Measurements from ENCODE around the gene IGFN1.

The IGFN1 gene

DNA sequence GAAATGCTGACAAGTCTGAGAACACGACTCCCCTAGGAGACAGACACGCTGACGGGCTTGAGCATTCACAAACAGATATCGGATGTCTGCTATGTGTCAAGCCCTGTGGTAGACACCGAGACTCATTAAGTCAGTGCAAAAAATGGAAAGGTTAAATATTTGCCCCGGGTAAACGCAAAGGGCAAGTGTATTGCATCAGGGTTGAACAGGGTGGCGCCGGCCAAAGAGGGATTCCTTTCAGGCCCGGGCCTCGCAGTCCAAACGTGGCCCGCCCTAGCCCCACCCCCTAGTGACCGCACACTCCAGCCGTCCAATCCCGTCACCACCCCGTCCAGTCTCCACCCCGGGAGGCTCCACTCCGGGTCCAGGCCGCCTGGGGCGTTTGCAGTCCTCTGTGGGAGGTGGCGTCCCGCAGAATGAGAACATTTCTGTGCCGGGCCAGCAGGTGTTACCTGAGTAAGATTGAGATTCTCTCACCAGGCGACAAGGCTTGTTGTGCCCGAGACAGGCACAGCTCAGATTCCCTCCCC is 20.0 kb upstream of the IGFN1 start:
- Mint-ChIP-seq H3K27ac (peak overlapping the region; percentile 84 to 93), H3K4me3 (peak overlapping the region; percentile 87 to 89), H3K27me3 (no peaks in the 10 kb centered on the region), H3K9me3 (no peaks in the 10 kb centered on the region), H3K4me1 (ENCODE audit: low read depth in 2 of 2) (peaks cover 10 to 12% of the 10 kb centered on the region in 2 donors), H3K36me3 (ENCODE audit: insufficient read depth) (peaks cover 5% of the 10 kb centered on the region)
- DNase-seq (peak; percentile 70 to 73 (median 71)), ATAC-seq (replicated peaks) (peak; percentile 86)

- peak overlapping the region; percentile 84 to 93 for H3K27ac Mint-ChIP-seq
These were observed 19.3 kb upstream of the IGFN1 start for GRCh38 chr1:201171063-201172036.

GRCh38 chr1:201172326-201172725 is 18.3 kb upstream of the IGFN1 start:
- H3K9me3 Mint-ChIP-seq: no peaks in the 10 kb centered on the region
- peak overlapping the region; percentile 84 to 93 for H3K27ac Mint-ChIP-seq
- peaks cover 5% of the 10 kb centered on the region for H3K36me3 Mint-ChIP-seq (ENCODE audit: insufficient read depth)
- peak overlapping the region; percentile 87 to 89 for H3K4me3 Mint-ChIP-seq
- ATAC-seq (replicated peaks) (no peak), DNase-seq (no peak)
- H3K27me3 Mint-ChIP-seq: peaks cover 2 to 7% of the 10 kb centered on the region in 2 donors
- H3K4me1 Mint-ChIP-seq (ENCODE audit: low read depth in 2 of 2): peaks cover 10 to 12% of the 10 kb centered on the region in 2 donors

More at GRCh38 chr1:201171063-201172036, 19.3 kb upstream of the IGFN1 start:
- Mint-ChIP-seq H3K36me3 (ENCODE audit: insufficient read depth) (peaks cover 5% of the 10 kb centered on the region), H3K4me1 (ENCODE audit: low read depth in 2 of 2) (peaks cover 10 to 12% of the 10 kb centered on the region in 2 donors), H3K27me3 (no peaks in the 10 kb centered on the region), H3K4me3 (peak overlapping the region; percentile 87 to 89), H3K9me3 (no peaks in the 10 kb centered on the region)
- peak; percentile 34 to 53 (median 34) for DNase-seq
- ATAC-seq (replicated peaks): peak; percentile 65

GRCh38 chr1:201172999-201173610 is 17.5 kb upstream of the IGFN1 start:
- Mint-ChIP-seq H3K36me3 (ENCODE audit: insufficient read depth) (peaks cover 5% of the 10 kb centered on the region), H3K4me1 (ENCODE audit: low read depth in 2 of 2) (peaks cover 10 to 12% of the 10 kb centered on the region in 2 donors), H3K9me3 (no peaks in the 10 kb centered on the region), H3K4me3 (no peak overlapping the region), H3K27me3 (peaks cover 9 to 15% of the 10 kb centered on the region in 2 donors), H3K27ac (no peak overlapping the region)
- ATAC-seq (replicated peaks) (no peak), DNase-seq (no peak)

GRCh38 chr1:201173736-201174135 is 16.9 kb upstream of the IGFN1 start:
- no peak overlapping the region for H3K4me3 Mint-ChIP-seq

DNA sequence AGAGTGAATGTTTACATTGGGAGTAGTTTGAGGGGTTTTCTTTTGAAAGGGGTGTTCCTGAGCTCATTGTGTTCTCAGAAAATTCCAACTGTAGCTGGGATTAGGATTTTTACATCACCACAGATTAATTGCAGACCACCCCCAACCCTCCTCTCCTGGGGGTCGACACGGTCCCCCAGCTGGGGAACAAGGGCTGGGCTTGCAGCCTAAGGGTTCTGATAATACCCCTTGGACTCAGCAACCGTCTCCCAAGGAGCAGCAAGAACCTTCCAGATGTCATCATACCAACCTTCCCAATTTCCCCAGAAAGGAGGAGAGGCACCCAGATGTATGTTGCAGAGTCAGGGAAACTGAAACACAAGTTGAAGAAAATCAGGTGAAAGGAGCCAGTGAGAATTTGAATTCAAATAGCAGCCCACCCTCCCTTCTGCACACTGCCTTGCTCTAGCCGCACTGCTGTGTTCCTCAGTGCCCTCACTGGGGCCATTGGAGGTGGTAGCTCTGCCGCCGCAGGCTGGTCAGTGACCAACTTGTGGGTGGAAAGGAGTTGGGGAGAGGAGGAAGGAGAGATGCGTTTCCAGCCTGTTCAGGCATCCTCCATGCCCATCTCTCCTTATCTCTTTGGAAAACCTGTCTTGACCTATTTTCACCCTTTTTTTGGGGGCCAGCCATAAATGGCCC is 14.7 kb upstream of the IGFN1 start:
- H3K4me1 Mint-ChIP-seq (ENCODE audit: low read depth in 2 of 2): peaks cover 6 to 8% of the 10 kb centered on the region in 2 donors
- H3K36me3 Mint-ChIP-seq (ENCODE audit: insufficient read depth): peaks cover 5% of the 10 kb centered on the region
- ATAC-seq (replicated peaks) (no peak), DNase-seq (no peak)
- peaks cover 0 to 7% of the 10 kb centered on the region in 2 donors for H3K9me3 Mint-ChIP-seq
- no peak overlapping the region for H3K4me3 Mint-ChIP-seq
- H3K27ac Mint-ChIP-seq: no peak overlapping the region
- H3K27me3 Mint-ChIP-seq: peaks cover 31 to 43% of the 10 kb centered on the region in 2 donors

More at GRCh38 chr1:201173736-201174135, 16.9 kb upstream of the IGFN1 start:
- Mint-ChIP-seq H3K4me1 (ENCODE audit: low read depth in 2 of 2) (peaks cover 10 to 12% of the 10 kb centered on the region in 2 donors), H3K27ac (no peak overlapping the region), H3K27me3 (peaks cover 14 to 21% of the 10 kb centered on the region in 2 donors), H3K9me3 (no peaks in the 10 kb centered on the region), H3K36me3 (ENCODE audit: insufficient read depth) (peaks cover 5% of the 10 kb centered on the region)
- no peak for ATAC-seq (replicated peaks)
- no peak for DNase-seq

- DNase-seq: no peak
- Mint-ChIP-seq H3K27me3 (peaks cover 38 to 53% of the 10 kb centered on the region in 2 donors), H3K4me3 (no peak overlapping the region), H3K9me3 (peaks cover 0 to 7% of the 10 kb centered on the region in 2 donors), H3K36me3 (ENCODE audit: insufficient read depth) (no peaks in the 10 kb centered on the region), H3K4me1 (ENCODE audit: low read depth in 2 of 2) (no peaks in the 10 kb centered on the region), H3K27ac (no peak overlapping the region)
- ATAC-seq (replicated peaks): no peak
These were observed 13.7 kb upstream of the IGFN1 start for GRCh38 chr1:201176940-201177339.

GRCh38 chr1:201178718-201179117 is 11.9 kb upstream of the IGFN1 start:
- H3K36me3 Mint-ChIP-seq (ENCODE audit: insufficient read depth): no peaks in the 10 kb centered on the region
- DNase-seq (no peak), ATAC-seq (replicated peaks) (no peak)
- H3K27me3 Mint-ChIP-seq: peaks cover 49 to 65% of the 10 kb centered on the region in 2 donors
- peaks cover 0 to 7% of the 10 kb centered on the region in 2 donors for H3K9me3 Mint-ChIP-seq
- no peaks in the 10 kb centered on the region for H3K4me1 Mint-ChIP-seq (ENCODE audit: low read depth in 2 of 2)
- H3K27ac Mint-ChIP-seq: no peak overlapping the region
- H3K4me3 Mint-ChIP-seq: no peak overlapping the region

DNA sequence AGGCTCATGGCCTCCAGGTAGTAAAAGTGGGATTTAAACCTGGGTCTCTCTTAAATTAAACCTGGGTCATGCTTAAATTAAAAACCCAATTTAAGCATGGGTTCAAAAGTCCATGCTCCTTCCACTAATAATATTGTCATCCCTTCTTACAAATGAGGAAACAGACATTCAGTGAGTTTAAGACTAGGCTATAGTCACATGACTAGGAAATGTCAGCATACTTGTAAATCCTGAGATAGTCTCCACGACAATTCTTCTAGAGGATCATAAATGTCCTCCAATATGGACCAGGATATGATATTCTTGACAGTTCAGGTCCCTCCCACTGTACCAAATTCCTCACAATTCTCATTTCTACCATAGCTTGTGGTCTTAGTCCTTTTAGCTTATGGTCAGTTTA is 10.5 kb upstream of the IGFN1 start:
- H3K27ac Mint-ChIP-seq: no peak overlapping the region
- H3K36me3 Mint-ChIP-seq (ENCODE audit: insufficient read depth): peaks cover 3% of the 10 kb centered on the region
- H3K27me3 Mint-ChIP-seq: peaks cover 61 to 79% of the 10 kb centered on the region in 2 donors
- H3K4me3 Mint-ChIP-seq: no peak overlapping the region
- no peaks in the 10 kb centered on the region for H3K4me1 Mint-ChIP-seq (ENCODE audit: low read depth in 2 of 2)
- peaks cover 0 to 7% of the 10 kb centered on the region in 2 donors for H3K9me3 Mint-ChIP-seq
- no peak for ATAC-seq (replicated peaks)
- DNase-seq: no peak

- Mint-ChIP-seq H3K36me3 (ENCODE audit: insufficient read depth) (peaks cover 3% of the 10 kb centered on the region), H3K27me3 (peaks cover 61 to 80% of the 10 kb centered on the region in 2 donors), H3K4me3 (no peak overlapping the region), H3K9me3 (peaks cover 0 to 7% of the 10 kb centered on the region in 2 donors), H3K4me1 (ENCODE audit: low read depth in 2 of 2) (no peaks in the 10 kb centered on the region), H3K27ac (no peak overlapping the region)
- DNase-seq (no peak), ATAC-seq (replicated peaks) (no peak)
These were observed 9.7 kb upstream of the IGFN1 start for GRCh38 chr1:201180901-201181300.

DNA sequence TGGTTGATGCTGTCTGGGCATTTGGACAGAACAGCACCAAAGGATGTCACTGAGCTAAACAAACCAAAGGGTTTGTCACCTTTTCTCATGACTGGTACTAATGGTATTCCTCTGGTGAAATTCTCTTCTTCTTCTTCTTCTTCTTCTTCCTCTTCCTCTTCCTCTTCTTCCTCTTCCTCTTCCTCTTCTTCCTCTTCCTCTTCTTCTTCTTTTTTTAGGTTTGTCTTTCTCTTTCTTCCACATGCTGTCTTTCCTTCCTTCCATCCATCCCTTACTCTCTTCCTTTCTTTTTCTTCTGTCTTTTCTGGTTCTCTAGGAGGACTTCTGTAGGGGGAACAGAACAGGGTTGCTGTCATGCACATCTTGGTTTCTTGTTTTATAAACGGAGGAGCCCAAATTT is 9.3 kb upstream of the IGFN1 start:
- DNase-seq (no peak), ATAC-seq (replicated peaks) (no peak)
- Mint-ChIP-seq H3K4me3 (no peak overlapping the region), H3K36me3 (ENCODE audit: insufficient read depth) (peaks cover 3% of the 10 kb centered on the region), H3K9me3 (peaks cover 0 to 7% of the 10 kb centered on the region in 2 donors), H3K27me3 (peaks cover 61 to 80% of the 10 kb centered on the region in 2 donors), H3K27ac (no peak overlapping the region), H3K4me1 (ENCODE audit: low read depth in 2 of 2) (no peaks in the 10 kb centered on the region)

DNA sequence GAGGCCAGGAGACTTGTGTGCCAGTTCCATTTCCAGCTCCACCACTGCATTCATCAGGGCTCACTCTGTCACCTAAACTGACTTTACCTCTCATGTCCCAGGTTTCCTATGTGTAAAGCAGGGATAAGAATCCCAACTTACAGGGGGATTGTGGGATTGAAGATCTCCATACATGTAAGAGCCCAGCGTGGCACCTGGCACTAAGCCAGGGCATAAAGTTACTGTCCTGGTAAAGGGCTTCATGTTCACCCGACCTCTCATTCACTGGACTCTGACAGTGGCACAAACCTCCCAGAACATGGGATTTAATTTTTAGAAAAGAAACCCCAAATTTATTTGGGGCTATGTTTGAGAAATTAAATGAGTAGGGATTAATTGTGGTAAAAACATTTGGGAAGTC is 8.9 kb upstream of the IGFN1 start:
- DNase-seq (no peak), ATAC-seq (replicated peaks) (no peak)
- Mint-ChIP-seq H3K9me3 (peaks cover 0 to 7% of the 10 kb centered on the region in 2 donors), H3K36me3 (ENCODE audit: insufficient read depth) (peaks cover 3% of the 10 kb centered on the region), H3K27me3 (peaks cover 61 to 79% of the 10 kb centered on the region in 2 donors), H3K27ac (no peak overlapping the region), H3K4me3 (no peak overlapping the region), H3K4me1 (ENCODE audit: low read depth in 2 of 2) (no peaks in the 10 kb centered on the region)

GRCh38 chr1:201183209-201183608 is 7.4 kb upstream of the IGFN1 start:
- DNase-seq: no peak
- no peak overlapping the region for H3K4me3 Mint-ChIP-seq

More at GRCh38 chr1:201183209-201183608, 7.4 kb upstream of the IGFN1 start:
- Mint-ChIP-seq H3K9me3 (peaks cover 0 to 7% of the 10 kb centered on the region in 2 donors), H3K27me3 (peaks cover 52 to 64% of the 10 kb centered on the region in 2 donors), H3K36me3 (ENCODE audit: insufficient read depth) (peaks cover 3% of the 10 kb centered on the region), H3K27ac (no peak overlapping the region), H3K4me1 (ENCODE audit: low read depth in 2 of 2) (no peaks in the 10 kb centered on the region)
- ATAC-seq (replicated peaks): no peak
